CD4-positive, alpha-beta T cell treated with Interleukin-2 at 100 ng/mL for 4 hours (primary cell): ENCODE measurements around the gene TMEM239.
"Not testable (repeated sequence)": the region's sequence is repeated elsewhere in the genome, so short reads cannot be mapped to it uniquely, and the experiment has no call there.

ENCODE experiments used
- DNase-seq: peaks from one replicate; pipeline ENCODE4 v3.0.0-alpha.2; 2020; ENCODE audit warnings: low spot score

Gene TMEM239

GRCh38 chr20:2799688-2800520 is 16.3 kb upstream of the TMEM239 start:
- no peak for DNase-seq

- DNase-seq: no peak
Observed at GRCh38 chr20:2800521-2801285, 15.5 kb upstream of the TMEM239 start, which contains the start of gene CPXM1. CPXM1 (minus strand) TSS chr20:2800627; CDS start chr20:2800572, 55 bp downstream.

- DNase-seq: no peak
Observed at GRCh38 chr20:2801286-2801728, 14.9 kb upstream of the TMEM239 start.

DNA sequence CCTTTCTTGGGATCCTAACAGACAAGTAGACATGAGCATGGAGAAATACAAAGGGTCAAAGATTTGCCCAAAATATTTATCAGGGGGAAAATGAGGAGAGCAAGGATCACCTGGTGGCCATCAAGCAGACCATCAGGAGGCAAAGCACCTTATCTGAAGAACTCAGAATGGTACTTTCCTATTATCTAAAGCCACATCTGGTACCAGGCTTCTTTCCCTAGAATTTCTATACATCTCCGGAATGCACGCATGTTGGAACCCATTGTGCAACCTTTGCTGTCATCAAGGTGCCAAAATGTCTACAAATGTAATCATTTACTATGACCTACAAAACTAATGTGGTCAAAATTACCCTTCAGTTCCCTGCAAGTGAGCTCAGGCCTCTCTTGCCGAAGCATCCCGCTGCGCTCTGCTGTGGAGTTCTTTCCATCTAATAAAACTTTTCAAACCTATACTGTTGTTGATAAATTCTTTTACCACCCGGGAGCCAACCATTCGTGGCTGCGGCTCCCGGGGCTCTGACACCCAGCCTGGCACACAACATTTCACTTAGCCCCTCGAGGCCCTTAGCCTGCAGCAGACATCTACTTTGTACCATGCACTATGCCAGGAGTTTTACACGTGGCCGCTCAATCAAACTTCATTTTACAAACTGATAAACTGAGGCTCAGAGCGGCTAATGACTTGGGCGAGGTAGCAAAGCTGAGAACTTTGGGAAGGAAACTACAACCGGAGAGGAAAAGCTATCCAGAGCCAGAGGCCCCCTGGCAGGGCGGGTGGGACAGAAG is 11.9 kb upstream of the TMEM239 start:
- no peak for DNase-seq

GRCh38 chr20:2804852-2805688 is 11.1 kb upstream of the TMEM239 start:
- DNase-seq: no peak

DNA sequence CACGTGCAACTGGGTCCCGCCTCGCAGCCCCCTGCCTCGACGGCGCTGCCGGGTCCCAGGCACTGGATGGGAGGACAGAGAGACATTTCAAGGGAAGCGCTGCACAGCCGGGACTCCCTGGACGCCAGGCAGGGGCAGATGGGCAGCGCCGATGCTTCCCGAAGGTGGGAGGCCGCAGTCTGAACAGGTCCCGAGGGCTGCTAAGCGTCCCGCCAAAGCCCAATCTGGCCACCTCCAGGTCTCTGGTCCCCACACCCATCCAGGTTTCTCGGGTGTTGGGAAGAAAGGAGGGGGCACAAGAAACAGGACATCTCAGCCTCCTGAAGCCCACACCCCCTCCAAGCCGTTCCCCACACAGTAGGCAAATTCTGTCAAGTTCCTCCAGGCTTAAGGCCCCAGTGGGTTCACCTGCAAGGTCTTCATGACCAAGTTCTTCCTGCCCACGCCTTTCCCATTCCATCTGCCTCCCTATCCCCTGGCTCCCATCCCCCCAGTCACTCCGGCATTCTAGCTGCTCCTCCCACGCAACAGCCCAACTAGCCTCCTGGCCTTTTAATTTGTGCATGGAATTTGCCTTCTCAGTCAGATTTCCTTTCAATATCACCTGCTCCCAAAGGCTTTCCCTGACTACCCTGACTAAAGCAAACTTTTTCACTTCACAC is 10.3 kb upstream of the TMEM239 start:
- no peak for DNase-seq

DNA sequence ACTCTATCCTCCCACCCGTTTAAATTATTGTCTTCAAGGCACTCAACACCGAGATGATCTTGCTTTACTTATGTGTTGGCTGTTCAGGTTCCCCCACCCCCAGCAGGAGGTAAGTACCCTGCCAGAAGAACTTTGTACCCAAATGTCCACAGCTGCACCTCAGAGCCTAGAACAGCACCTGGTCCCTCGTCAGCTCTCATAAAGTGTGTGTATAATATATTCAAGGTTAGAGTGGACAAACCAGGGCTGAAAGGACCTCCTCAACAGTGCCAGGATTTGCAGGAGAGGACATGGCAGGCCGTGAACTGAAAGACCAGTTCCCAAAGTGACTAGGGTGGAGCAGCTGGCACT is 9.8 kb upstream of the TMEM239 start:
- no peak for DNase-seq

GRCh38 chr20:2807019-2807418 is 9.1 kb upstream of the TMEM239 start:
- DNase-seq: no peak

- not testable (repeated sequence) for DNase-seq
Observed at GRCh38 chr20:2807929-2808328, 8.2 kb upstream of the TMEM239 start.

- no peak for DNase-seq
Observed at GRCh38 chr20:2809690-2810089, 6.5 kb upstream of the TMEM239 start.

DNA sequence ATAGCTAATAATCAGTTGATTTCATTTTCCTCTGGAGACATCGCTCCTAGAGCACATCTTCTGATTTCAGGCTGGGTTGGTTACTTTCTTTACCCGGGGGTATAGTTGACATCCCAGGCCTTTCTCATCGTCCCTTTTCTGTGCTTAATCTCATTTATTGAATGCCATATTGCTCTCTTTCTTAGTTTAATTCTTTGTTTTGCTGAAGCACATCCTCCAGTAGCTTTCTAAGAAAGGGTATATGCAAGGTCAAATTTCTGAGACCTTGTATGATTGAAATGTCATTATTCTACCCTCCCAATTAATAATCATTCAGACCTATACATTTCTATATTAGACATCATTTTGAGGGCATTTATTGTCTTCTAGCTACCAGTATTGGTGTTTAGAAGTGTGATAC is 4.0 kb upstream of the TMEM239 start:
- no peak for DNase-seq

DNA sequence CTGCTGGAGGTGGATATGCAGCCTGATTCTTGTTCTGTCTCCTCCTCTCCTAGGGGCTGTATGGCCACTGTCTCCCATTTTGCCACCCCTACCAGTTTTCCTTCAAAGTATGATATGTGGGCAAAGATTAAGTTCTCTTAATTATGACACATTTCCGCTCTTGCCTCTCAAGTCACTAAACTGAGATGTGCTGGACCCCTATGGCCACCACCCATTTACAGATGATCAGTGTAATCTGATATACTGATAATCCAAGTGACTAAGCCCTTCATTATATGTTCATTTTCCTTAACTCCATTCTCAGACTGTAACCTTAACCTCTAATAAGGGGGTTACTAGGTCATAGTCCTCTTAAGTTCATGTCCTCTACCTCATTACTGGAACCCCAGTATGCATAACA is 2.1 kb upstream of the TMEM239 start:
- no peak for DNase-seq

GRCh38 chr20:2814587-2815051 is 1.5 kb upstream of the TMEM239 start, which contains the start of gene C20orf141:
C20orf141 (plus strand) TSS chr20:2814987; CDS start chr20:2815185, 198 bp downstream.
- DNase-seq: no peak

GRCh38 chr20:2815242-2815900 is 793 bp upstream of the TMEM239 start:
- DNase-seq: no peak

GRCh38 chr20:2816583-2817340 is 598 bp downstream of the TMEM239 start:
- DNase-seq: no peak

DNA sequence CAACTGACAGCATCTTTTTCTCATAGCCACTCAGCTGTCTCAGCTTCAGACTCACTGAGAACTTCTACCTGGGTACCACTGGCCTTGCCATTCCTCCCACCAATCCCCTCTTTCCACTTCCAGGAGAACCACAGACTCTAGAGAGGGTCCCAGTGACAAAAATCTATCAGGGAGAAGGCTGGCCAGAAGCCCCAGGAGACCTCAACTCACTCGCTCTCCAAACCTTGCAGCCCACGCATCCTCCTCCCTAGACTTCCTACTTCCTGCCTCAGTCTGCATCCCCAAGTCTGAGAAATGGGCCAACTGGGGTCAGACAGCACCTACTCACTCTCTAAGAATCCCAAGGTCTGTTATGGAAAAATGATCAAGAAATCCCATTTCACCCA is 1.2 kb downstream of the TMEM239 start:
- no peak for DNase-seq

GRCh38 chr20:2817891-2818595 is 1.9 kb downstream of the TMEM239 start:
- DNase-seq: no peak

- DNase-seq: no peak
Observed at GRCh38 chr20:2820084-2820895, 4.1 kb downstream of the TMEM239 start.
